Stomach smooth muscle (tissue), 2 donors: Measurements from ENCODE around the gene ZNF281.

ENCODE experiments used
- H3K27ac ChIP-seq: one replicate; pipeline ENCODE4 v1.7.0; 2013; ENCODE audit warnings: mild to moderate bottlenecking, low read length, inconsistent platforms
- H3K27me3 ChIP-seq, 2 donors: one replicate each; pipeline ENCODE4 v1.7.0; 2013; ENCODE audit warnings: low read length in 2 of 2; ENCODE audit not compliant: insufficient read depth in 2 of 2, control insufficient read depth in 1 of 2
- H3K36me3 ChIP-seq, 2 donors: one replicate each; pipeline ENCODE4 v1.7.0; 2013; ENCODE audit warnings: low read length in 2 of 2; ENCODE audit not compliant: control insufficient read depth in 2 of 2, insufficient read depth in 2 of 2
- H3K4me1 ChIP-seq: one replicate; pipeline ENCODE4 v1.7.0; 2013; ENCODE audit warnings: low read length; ENCODE audit not compliant: control insufficient read depth, insufficient read depth
- H3K4me3 ChIP-seq, 2 donors: one replicate each; pipeline ENCODE4 v1.7.0; 2013; ENCODE audit warnings: low read length in 2 of 2
- H3K9ac ChIP-seq, 2 donors: one replicate each; pipeline ENCODE4 v1.7.0; 2013; ENCODE audit warnings: low read length in 2 of 2, mild to moderate bottlenecking in 1 of 2
- H3K9me3 ChIP-seq, 2 donors: one replicate each; pipeline ENCODE4 v1.7.0; 2013; ENCODE audit warnings: low read length in 2 of 2; ENCODE audit not compliant: control insufficient read depth in 2 of 2
- donor health status: healthy.
- donor health status: Pancreatic carcinoma.

The ZNF281 gene

GRCh38 chr1:200388791-200389190 is 21.0 kb downstream of the ZNF281 start:
- no peak overlapping the region for H3K27ac ChIP-seq
- H3K4me3 ChIP-seq: no peak overlapping the region
- no peaks in the 10 kb centered on the region for H3K36me3 ChIP-seq
- H3K9me3 ChIP-seq: no peaks in the 10 kb centered on the region
- H3K27me3 ChIP-seq: no peaks in the 10 kb centered on the region
- no peak overlapping the region for H3K9ac ChIP-seq
- no peaks in the 10 kb centered on the region for H3K4me1 ChIP-seq

- Histone ChIP-seq H3K27ac (no peak overlapping the region), H3K4me1 (no peaks in the 10 kb centered on the region), H3K4me3 (no peak overlapping the region), H3K27me3 (no peaks in the 10 kb centered on the region), H3K9me3 (no peaks in the 10 kb centered on the region), H3K9ac (no peak overlapping the region), H3K36me3 (no peaks in the 10 kb centered on the region)
Observed at GRCh38 chr1:200386416-200386815, 23.4 kb downstream of the ZNF281 start.

- Histone ChIP-seq H3K4me3 (no peak overlapping the region), H3K4me1 (peaks cover 4% of the 10 kb centered on the region), H3K27me3 (no peaks in the 10 kb centered on the region), H3K27ac (no peak overlapping the region), H3K36me3 (no peaks in the 10 kb centered on the region), H3K9ac (no peak overlapping the region), H3K9me3 (no peaks in the 10 kb centered on the region)
Observed at GRCh38 chr1:200384818-200385390, 24.9 kb downstream of the ZNF281 start.

GRCh38 chr1:200381256-200381984 is 28.4 kb downstream of the ZNF281 start:
- H3K27me3 ChIP-seq: no peaks in the 10 kb centered on the region
- peaks cover 4% of the 10 kb centered on the region for H3K4me1 ChIP-seq
- H3K27ac ChIP-seq: no peak overlapping the region
- H3K4me3 ChIP-seq: no peak overlapping the region
- no peaks in the 10 kb centered on the region for H3K9me3 ChIP-seq
- no peaks in the 10 kb centered on the region for H3K36me3 ChIP-seq
- H3K9ac ChIP-seq: no peak overlapping the region

- Histone ChIP-seq H3K4me1 (peaks cover 4% of the 10 kb centered on the region), H3K27ac (no peak overlapping the region), H3K27me3 (no peaks in the 10 kb centered on the region), H3K9ac (no peak overlapping the region), H3K9me3 (no peaks in the 10 kb centered on the region), H3K4me3 (no peak overlapping the region), H3K36me3 (no peaks in the 10 kb centered on the region)
Observed at GRCh38 chr1:200380589-200381021, 29.2 kb downstream of the ZNF281 start.

- Histone ChIP-seq H3K4me3 (no peak overlapping the region), H3K9me3 (no peaks in the 10 kb centered on the region), H3K36me3 (no peaks in the 10 kb centered on the region), H3K4me1 (peaks cover 4% of the 10 kb centered on the region), H3K9ac (no peak overlapping the region), H3K27me3 (no peaks in the 10 kb centered on the region), H3K27ac (no peak overlapping the region)
Observed at GRCh38 chr1:200379940-200380588, 29.8 kb downstream of the ZNF281 start.

GRCh38 chr1:200379432-200379757 is 30.4 kb downstream of the ZNF281 start:
- H3K36me3 ChIP-seq: no peaks in the 10 kb centered on the region
- no peaks in the 10 kb centered on the region for H3K27me3 ChIP-seq
- H3K9me3 ChIP-seq: no peaks in the 10 kb centered on the region
- no peak overlapping the region for H3K4me3 ChIP-seq
- H3K9ac ChIP-seq: no peak overlapping the region
- H3K27ac ChIP-seq: peak overlapping the region; percentile 4
- H3K4me1 ChIP-seq: peaks cover 4% of the 10 kb centered on the region

- H3K9ac ChIP-seq: no peak overlapping the region
- no peaks in the 10 kb centered on the region for H3K27me3 ChIP-seq
- H3K27ac ChIP-seq: no peak overlapping the region
- H3K36me3 ChIP-seq: no peaks in the 10 kb centered on the region
- no peak overlapping the region for H3K4me3 ChIP-seq
- no peaks in the 10 kb centered on the region for H3K9me3 ChIP-seq
- H3K4me1 ChIP-seq: peaks cover 4% of the 10 kb centered on the region
Observed at GRCh38 chr1:200378096-200378495, 31.7 kb downstream of the ZNF281 start.

GRCh38 chr1:200376528-200376927 is 33.3 kb downstream of the ZNF281 start:
- H3K4me1 ChIP-seq: peaks cover 4% of the 10 kb centered on the region
- no peaks in the 10 kb centered on the region for H3K9me3 ChIP-seq
- H3K4me3 ChIP-seq: no peak overlapping the region
- H3K9ac ChIP-seq: no peak overlapping the region
- no peaks in the 10 kb centered on the region for H3K27me3 ChIP-seq
- no peaks in the 10 kb centered on the region for H3K36me3 ChIP-seq
- no peak overlapping the region for H3K27ac ChIP-seq

GRCh38 chr1:200374569-200375295 is 35.1 kb downstream of the ZNF281 start:
- H3K27ac ChIP-seq: no peak overlapping the region
- no peaks in the 10 kb centered on the region for H3K9me3 ChIP-seq
- no peaks in the 10 kb centered on the region for H3K4me1 ChIP-seq
- no peaks in the 10 kb centered on the region for H3K27me3 ChIP-seq
- no peak overlapping the region for H3K9ac ChIP-seq
- H3K36me3 ChIP-seq: no peaks in the 10 kb centered on the region
- H3K4me3 ChIP-seq: no peak overlapping the region
